Stimulated activated CD8-positive, alpha-beta memory T cell treated with anti-CD3 and anti-CD28 coated beads, Interleukin-12 subunit alpha, Interleukin-12 subunit beta, amount 100 ng/mL, for 4 hours (primary cell): ENCODE results near the gene SDE2.
"Not testable (repeated sequence)": the region's sequence is repeated elsewhere in the genome, so short reads cannot be mapped to it uniquely, and the experiment has no call there.

ENCODE experiments used
- DNase-seq: peaks from one replicate; pipeline ENCODE4 v3.0.0-alpha.2; 2020; ENCODE audit warnings: low read depth

Gene SDE2

DNA sequence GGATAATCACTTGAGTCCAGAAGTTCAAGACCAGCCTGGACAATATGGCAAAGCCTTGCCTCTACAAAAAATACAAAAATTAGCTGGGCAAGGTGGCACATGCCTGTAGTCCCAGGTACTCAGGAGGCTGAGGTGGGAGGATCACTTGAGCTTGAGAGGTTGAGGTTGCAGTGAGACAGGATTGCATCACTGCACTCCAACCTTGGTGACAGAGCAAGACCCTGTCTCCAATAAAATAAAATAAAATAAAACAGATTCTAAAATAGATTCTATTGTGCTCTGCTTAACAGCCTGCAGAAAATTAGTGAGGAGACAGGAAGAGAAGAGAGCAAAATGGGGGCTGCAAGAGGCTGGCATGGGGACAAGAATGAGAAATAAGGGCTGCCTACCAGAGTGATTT, 7.5 kb upstream of the SDE2 start:
- DNase-seq: no peak

DNA sequence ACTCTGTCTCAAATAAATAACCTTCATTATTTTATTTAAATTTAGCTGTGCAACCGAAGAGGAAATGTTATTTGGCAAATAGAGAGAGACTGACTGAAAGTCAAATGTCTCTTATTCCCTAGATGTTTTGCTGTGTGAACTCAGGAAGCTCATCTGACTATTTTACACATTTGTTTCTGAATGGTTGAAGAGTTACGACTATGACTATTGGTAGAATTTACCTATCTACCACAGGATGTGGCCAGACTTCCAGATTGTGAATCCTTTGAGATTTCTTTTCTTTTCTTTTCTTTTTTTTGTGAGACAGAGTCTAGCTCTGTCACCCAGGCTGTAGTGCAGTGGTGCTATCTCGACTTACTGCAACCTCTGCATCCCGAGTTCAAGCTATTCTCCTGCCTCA, 5.3 kb upstream of the SDE2 start:
- no peak for DNase-seq

DNA sequence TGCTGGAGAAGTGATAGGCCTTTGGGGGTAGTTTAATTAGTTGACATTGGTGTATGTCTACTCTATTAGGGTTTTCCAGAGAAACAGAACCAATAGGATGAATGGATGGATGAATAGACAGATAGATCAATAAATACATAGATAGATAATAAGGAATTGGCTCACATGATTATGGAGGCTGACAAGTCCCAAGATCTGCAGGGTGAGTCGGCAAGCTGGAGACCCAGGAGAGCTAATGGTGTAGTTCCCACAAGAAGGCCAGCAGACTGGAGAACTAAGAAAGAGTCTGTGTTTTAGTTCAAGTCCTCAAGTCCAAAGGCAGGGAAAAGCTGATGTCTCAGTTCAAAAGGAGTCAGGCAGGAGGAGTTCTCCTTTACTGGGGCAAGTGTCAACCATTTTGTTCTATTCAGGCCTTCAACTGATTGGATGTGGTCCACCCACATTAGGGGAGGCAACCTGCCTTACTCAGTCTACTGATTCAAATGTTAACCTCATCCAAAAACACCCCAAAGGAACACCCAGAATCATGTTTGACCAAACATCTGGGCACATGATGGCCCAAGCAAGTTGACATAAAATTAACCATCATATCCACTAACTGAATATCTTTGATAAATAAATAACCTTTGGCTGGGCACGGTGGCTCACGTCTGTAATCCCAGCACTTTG, 4.5 kb upstream of the SDE2 start:
- no peak for DNase-seq

DNA sequence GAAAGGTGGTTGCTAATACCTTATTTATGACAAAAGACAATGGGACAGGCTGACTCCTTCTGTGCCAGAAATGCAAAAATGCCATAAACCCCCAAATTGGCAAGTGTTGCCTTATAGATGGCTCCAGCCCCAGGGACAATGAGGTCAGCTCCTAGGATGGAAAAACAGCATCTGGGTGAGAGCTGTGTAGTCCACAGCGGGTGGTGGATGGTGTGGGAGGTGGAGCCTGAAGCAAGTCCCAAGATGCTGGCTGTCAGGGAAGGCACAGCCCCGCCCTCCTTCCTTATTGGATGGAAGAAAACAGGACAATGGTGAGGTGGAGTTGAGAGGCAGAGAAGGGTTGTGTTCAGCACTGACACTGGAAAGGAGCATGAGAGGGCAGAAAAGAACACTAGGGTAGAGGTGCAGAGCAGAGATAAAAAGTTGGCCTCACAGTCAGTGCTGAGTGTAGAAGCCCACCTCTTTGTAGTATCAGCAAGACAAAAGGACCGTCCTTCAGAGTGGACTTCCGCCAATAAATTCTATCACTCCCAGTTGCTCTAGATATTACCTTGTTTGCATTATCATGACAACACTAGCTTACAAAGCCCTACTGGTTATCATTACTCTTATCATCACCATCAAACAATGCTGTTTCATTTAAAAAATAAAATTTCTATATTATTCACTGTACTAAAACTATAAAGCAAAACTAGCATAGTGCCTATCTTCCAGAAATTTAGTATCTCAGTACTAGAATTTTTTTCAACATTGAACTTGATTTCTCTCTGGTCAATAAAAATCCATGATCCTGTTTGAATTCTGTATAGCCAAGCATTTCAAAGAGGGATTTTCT, 3.7 kb upstream of the SDE2 start:
- DNase-seq: no peak

DNA sequence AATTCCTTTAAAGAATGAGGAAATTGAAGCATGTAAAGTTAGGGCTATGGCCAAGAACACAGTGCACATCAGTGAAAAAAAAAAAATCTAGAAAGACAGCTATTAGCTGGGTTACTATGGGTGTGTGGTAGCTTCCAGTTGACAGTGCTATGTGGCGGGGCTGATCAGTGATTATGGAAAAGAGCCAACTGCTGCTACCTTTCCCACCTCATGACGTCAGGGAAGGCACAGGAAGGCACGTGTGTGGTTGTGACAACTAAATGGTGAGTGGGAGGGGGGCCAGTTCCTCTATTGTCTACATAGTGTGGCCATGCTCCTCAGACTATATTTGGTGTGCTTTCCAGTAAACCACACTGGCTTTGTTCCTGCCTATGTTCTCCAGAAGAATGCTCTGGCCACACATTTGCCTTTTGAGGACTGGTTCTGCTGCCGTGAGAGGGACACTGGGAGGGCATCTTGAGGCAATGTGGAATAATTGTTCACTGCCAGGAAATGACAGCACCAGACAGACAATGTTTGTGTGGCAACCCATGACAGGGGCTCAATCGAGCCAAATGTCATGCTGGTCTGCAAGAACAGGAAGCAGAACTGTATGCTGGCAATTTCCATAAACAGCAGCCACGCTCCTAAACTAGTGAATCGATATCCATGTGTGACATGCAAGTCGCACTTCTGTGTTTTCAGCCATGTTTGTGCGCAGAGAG, 3.0 kb upstream of the SDE2 start:
- DNase-seq: peak; percentile 21

DNA sequence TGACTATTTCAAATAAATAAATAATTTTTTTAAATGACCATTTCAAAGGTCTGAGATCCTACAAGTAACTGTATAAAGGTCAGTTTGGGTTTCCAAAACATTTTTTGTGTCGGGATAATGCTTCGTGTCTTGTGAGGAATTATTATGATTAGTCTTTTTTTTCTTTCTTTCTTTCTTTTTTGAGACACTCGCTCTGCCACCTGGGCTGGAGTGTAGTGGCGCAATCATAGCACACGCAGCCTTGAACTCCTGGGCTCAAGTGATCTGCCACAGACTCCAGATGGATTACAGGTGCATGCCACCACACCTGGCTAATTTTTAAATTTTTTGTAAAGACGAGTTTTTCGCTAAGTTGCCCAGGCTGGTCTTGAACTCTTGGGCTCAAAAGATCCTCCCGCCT, 1.9 kb upstream of the SDE2 start:
- DNase-seq: no peak

DNA sequence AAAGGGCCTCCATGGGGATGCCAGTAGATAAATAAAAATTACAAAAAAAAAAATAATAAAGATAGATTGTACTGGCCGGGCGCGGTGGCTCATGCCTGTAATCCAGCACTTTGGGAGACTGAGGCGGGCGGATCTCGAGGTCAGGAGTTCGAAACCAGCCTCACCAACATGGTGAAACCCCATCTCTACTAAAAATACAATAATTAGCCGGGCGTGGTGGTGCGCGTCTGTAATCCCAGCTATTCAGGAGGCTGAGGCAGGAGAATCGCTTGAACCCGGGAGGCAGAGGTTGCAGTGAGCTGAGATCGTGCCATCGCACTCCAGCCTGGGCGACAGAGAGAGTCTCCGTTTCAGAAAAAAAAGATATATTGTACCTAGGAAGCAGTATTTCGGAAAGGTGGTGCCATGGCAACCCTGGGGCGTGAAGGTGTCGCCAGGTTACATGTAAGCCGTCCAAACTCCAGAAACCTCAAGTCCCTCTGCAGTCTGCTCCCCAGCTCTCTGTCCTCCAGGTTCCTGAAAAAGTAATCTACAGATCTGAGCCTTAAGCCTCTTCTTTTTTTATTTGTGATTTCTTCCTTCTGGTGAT, 1.4 kb upstream of the SDE2 start:
- DNase-seq: not testable (repeated sequence)

DNA sequence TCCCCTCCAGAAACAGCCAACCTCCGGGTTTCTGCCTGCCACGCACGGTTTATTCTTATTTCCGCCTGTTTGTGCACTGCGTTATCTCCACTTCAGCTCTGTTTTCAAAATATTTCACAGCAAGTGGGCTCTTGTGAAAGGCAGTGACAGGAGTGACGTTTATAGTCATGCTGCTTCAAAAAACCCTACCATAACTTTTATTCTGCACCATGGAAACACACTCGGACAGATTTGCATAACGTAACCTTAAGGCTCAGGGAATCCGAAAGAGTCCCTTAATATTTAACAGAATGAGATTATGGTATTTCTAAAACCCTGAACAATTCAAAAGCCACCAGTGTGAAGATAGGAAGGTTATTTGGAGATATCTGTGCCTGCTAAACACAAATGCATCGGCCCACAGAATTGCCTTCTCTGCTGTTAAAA, 782 bp upstream of the SDE2 start:
- no peak for DNase-seq

DNA sequence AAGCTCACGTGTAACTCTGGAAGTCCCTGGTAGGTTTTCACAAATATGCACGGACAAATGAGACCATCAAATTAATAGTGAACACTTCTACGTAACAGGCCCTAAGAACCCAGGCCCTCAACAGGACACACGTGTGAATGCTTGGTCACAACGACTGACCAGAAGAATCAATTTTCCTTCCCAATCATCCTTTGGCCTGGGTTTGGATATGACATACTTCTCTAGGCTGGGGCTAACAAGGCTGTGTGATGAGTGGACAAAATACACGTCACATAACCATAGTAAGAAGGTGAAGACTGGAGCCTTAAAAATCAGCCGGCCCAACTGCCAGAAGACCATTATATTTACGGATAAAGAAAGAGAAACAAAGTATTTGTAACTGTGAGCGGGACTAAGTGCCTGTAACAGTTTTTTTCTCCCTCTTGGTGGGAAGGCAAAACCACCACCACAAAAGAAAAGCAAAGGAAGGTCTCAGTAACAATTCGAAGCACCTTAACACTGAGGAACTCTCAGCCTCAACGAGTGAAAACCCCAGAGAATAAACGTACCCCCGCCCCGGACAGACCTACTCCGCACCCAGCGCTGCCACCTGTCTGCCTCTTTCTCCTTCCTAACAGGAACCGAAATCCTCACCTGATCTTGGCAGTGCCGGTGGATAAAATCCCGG, 450 bp downstream of the SDE2 start:
- DNase-seq: no peak

DNA sequence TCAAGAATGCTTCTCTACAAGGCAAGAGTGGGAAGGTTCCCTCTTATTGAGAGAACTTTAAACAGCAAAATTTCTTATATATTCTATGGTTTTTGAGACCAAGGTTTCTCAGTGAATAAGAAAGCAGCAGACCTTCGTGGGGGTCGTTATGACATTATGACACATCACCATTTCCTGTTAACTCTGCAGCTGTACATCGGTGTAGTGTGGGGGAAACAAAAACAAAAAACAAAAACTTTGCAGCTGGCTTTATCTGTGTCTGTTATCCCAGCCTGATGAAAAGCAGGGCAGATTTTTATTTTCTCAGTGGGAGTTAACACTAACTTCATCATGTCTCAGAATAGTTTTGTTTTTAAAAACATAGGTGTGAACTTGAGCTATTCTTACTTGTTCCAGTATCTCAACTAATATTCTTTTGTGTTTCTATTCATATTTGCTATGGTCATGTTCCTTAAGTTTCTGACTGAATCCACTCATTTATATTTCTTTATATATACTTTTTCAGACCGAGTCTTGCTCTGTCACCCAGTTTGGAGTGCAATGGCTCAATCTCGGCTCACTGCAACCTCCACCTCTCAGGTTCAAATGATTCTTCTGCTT, 2.1 kb downstream of the SDE2 start:
- DNase-seq: no peak

DNA sequence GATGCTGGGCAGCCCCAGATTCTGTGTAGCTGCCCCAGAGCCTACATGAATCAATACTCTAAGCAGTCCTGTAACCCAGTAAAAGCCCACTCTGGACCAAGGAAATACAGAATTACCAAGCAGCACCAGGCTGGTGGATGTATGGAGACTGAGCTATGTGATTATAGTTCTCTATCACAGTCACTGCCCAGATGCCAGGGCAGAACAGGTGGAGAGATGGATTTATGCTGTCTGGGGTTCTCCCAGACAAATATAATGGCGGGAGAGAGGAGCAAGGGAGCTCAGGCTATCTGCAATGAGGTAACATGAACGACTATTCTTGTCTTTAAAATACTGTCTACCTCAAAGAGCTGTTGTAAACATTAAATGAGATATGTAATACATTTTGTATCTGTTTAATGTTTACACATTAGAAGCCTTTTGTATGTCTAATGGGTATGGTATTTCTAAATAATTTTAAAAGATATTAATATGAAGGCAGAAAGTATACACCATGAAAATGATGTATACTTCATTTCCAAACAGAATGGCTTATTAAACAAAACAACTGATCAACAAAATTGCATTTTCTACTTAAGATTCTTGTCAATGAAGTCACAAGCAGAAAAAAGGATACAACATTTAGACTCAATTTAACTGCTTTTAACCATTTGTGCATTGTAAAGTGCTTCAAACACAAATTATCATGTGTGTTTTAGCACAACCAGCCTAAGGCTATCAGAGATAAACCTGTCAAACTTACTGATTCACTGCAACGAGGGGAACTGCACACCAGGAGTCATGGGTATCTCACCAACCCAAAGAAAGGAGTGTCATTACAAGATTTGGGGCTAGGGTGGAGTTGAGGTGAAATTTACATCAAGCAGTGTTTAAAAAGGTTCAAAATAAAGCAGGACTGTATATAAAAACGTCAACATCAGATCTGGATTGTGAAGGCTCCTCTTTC, 3.0 kb downstream of the SDE2 start:
- DNase-seq: no peak

DNA sequence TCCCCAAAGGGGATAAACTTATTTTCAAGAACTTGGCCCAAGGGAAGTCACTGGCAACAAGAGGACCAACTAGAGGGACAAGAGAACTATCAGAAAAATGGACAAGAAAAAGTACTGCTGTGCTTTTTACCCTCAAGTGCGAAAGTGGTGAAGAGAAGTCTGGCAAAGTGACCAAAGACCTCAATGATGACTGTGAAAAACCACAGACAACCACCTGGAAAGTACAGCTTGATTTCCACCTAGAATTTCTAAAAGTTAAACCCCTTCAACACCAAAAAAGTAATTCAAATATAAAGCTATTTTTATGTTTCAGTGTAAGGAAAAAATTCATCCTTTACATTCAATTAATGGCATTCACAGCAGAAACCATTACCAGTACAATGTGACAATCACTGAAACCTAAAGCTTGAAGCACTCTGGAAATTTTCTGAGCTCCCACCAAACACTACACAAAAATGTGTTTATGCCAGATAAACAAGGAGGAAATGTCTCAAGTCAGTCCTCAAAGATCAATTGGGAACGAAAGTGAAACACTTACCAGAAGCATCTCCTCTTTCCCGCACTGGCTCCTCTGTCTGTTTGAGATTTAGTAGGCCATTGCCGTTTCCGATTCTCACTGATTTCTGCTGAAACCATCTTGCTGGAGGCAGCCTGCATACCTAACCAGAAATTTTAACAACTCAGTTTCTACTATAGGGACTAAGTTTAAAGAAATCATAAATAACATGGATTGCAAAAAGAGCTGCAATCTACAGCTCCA, 8.3 kb downstream of the SDE2 start:
- no peak for DNase-seq

DNA sequence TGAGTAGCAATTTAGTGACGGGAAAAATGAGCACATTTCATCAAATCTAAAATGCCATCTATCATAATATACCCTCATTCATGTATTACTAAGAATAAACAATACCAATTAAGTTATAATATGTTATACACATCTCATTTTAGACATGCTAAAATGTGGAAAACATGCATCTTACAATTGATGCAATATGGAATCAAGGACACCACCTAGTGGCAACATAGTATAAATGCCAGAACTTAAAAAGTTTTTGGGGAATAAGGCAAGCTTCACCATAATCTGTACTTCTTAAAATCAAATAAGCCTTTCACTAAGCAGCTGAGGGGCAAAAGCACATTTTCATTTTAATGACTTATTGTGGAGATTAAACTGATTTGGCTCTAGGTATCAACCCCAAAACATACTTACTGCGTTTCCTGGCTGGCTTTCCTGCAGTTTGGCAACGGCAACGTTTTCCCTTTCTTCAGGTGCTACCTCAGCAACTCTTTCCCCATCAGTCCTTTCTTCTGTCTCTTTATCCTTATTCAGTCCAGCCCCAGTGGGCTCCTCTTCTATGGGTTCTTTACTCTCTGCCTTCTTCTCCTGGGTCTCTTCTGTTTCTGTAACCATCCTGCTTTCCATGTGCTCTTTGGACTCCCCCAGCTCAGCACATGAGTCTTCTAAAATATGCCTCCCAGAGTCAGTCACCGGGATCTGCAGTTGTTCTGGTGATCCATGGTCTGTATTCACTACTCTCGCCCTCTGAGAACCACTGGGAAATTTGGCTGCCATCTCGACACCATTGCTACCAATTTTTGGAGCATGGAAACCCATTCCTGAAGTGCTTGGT, 11.4 kb downstream of the SDE2 start:
- DNase-seq: no peak

DNA sequence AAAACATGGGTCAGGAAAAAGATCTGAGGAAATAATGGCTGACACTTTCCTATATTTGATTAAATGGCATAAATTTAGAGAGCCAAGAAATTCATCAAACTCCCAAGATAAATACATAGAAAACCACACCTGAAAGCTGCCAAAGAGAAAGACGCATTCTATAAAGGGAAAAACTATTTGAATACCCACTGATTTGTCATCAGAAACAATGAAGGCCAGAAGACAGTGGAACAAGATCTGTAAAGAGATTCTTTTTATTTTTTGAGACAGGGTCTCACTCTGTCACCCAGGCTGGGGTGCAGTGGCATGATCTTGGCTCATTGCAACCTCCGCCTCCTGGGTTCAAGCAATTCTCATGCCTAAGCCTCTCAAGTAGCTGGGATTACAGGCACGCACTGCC, 17.4 kb downstream of the SDE2 start:
- no peak for DNase-seq

DNA sequence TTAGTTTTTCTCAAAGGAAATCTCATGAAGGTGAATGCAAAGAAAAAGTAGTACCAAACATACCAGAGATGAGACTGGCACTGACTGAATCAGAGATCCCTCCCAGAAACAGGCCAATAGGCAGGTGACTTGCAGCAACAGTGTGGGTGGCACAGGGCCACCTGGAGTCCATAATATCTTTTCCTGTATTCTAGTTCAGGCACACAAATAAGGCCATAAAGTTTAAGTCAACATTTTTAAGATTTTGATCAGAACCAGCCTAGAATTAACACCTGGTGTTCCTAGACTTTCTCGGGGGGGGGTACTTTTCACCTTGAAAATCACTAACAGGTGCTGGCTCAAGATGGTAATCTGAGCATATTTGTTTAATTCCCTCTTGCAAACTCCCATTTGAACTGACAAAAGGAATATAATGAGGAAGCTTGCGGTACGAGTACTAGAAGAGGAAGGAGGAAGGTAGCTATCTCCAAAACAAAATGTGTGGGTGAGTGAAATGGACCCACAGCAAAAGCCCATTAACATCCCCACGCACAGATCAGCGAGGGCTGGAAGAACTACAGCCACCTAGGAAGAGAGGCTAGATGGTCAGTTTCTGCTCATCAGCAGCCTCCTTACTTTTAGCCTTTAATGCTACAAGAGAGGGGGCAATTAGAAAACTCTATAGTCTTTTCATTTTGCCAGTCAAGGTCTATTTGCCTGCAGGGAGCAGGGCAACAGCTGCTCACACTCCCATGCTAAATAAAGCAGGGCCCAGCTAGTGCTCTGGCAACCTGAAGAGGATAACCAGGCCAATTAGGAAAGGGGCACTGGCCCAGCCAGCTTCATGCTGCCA, 18.9 kb downstream of the SDE2 start:
- no peak for DNase-seq

DNA sequence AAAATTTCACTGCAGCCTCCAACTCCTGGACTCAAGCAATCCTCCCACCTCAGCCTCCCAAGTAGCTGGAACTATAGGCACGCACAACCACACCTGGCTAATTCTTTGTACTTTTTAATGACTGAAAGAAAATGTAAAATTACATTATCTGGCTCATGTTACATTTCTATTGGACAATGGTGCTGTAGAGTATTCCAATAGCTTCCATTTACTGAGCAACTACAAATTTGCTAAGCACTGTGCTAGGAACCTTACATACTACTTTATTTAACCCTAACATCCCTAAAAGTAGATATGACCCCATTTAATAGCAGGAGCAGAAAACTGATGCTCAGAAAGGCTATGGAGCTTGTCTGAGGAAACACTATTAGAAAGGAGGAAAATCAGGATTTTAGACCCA, 19.7 kb downstream of the SDE2 start:
- DNase-seq: no peak

DNA sequence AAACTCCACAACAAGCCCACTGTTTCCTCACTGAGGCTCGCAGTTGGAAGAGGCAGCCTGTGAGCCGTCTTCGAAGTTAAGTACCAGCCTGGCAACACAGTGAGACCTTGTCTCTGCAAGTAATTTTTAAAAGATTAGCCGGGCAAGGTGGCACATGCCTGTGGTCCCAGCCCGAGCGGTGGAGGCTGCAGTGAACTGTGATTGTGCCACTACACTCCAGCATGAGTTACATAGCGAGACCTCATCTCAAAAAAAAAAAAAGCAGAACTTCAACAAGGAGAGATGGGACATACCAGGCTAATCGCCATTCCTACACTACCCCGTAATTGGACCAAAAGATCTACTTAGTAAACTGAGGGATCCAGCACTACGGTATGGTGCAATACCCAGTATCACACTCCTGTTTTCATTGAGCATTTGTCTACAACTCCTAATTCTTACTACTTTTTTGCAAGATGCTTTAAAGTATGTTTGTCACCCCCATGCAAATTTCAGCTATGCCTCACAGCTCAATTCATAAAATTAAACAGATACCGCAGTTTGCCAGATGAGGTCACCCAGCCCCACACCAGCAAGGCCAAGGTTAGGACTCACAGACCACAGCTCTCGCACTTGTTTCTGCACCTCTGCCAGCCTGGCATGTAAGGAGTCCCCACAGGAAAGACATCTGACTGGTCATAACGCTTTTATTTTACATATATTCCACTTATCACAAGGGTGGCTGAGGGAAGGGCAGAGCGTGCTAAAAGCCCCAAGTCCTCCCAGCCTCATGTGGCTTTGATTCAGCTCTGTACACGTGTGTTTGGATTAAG, 21.0 kb downstream of the SDE2 start:
- DNase-seq: peak; percentile 10
